ENCODE measurements around the gene PHKB.

PHKB gene

DNA sequence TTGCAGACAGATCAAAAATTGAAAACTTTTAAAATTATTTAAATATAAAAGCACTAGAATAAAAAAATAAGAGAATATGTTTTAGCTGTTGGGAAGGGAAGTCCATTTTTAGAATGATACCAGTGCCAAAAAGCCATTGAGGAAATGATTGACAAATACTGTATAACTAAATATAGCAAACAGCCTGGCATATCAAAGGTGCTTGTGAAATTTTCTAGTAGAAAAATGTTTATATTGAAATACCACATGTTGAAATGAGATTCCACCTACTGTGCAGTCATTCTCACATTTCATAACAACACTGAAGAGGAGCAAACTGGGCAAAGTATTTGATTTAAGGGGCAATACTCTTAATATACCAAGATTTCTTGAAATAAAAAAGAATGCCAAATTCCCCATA is 183.5 kb downstream of the PHKB start:
- TF ChIP-seq, protein P1, sequence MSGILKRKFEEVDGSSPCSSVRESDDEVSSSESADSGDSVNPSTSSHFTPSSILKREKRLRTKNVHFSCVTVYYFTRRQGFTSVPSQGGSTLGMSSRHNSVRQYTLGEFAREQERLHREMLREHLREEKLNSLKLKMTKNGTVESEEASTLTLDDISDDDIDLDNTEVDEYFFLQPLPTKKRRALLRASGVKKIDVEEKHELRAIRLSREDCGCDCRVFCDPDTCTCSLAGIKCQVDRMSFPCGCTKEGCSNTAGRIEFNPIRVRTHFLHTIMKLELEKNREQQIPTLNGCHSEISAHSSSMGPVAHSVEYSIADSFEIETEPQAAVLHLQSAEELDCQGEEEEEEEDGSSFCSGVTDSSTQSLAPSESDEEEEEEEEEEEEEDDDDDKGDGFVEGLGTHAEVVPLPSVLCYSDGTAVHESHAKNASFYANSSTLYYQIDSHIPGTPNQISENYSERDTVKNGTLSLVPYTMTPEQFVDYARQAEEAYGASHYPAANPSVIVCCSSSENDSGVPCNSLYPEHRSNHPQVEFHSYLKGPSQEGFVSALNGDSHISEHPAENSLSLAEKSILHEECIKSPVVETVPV (CRISPR knock-in tag; IDR thresholded peaks at IDR 0.05) = no peak
- TF ChIP-seq TCF4 (CRISPR knock-in tag; IDR thresholded peaks at IDR 0.05; ENCODE audit: borderline replicate concordance) (no peak), BACH2 (CRISPR knock-in tag; IDR thresholded peaks at IDR 0.05; ENCODE audit: borderline replicate concordance) (no peak), ZNF70 (CRISPR knock-in tag; IDR thresholded peaks at IDR 0.05) (no peak), CSDC2 (CRISPR knock-in tag; IDR thresholded peaks at IDR 0.05) (no peak), SNAI2 (CRISPR knock-in tag; IDR thresholded peaks at IDR 0.05) (no peak), ZNF8 (CRISPR knock-in tag; IDR thresholded peaks at IDR 0.05) (no peak)
- TF ChIP-seq, protein P2, sequence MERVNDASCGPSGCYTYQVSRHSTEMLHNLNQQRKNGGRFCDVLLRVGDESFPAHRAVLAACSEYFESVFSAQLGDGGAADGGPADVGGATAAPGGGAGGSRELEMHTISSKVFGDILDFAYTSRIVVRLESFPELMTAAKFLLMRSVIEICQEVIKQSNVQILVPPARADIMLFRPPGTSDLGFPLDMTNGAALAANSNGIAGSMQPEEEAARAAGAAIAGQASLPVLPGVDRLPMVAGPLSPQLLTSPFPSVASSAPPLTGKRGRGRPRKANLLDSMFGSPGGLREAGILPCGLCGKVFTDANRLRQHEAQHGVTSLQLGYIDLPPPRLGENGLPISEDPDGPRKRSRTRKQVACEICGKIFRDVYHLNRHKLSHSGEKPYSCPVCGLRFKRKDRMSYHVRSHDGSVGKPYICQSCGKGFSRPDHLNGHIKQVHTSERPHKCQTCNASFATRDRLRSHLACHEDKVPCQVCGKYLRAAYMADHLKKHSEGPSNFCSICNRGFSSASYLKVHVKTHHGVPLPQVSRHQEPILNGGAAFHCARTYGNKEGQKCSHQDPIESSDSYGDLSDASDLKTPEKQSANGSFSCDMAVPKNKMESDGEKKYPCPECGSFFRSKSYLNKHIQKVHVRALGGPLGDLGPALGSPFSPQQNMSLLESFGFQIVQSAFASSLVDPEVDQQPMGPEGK (CRISPR knock-in tag; IDR thresholded peaks at IDR 0.05; ENCODE audit: borderline replicate concordance) = no peak
- no peak for ATAC-seq

DNA sequence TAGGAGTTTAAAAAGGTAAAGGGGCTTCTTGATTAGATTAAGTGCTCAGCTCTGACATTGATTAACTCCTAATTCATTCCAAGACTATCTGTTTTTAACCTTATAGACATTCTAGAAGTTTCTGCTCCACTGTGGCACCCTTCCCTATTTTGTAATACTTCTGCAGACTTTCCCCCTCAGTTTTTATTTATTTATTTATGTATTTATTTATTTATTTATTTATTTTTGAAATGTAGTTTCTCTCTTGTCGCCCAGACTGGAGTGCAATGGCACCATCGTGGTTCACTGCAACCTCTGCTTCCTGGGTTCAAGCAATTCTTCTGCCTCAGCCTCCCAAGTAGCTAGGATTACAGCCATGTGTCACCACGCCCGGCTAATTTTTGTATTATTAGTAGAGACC is 185.8 kb downstream of the PHKB start:
- no peak for ATAC-seq
- TF ChIP-seq TOX (CRISPR knock-in tag; IDR thresholded peaks at IDR 0.05; ENCODE audit: borderline replicate concordance) (no peak), CSDC2 (CRISPR knock-in tag; IDR thresholded peaks at IDR 0.05) (no peak), ZNF8 (CRISPR knock-in tag; IDR thresholded peaks at IDR 0.05) (no peak), SNAI2 (CRISPR knock-in tag; IDR thresholded peaks at IDR 0.05) (no peak), TCF4 (CRISPR knock-in tag; IDR thresholded peaks at IDR 0.05; ENCODE audit: borderline replicate concordance) (no peak), ARNTL (CRISPR knock-in tag; IDR thresholded peaks at IDR 0.05; ENCODE audit: borderline replicate concordance, low read depth) (no peak), ZFP3 (CRISPR knock-in tag; IDR thresholded peaks at IDR 0.05) (no peak)
- TF ChIP-seq, protein P3, sequence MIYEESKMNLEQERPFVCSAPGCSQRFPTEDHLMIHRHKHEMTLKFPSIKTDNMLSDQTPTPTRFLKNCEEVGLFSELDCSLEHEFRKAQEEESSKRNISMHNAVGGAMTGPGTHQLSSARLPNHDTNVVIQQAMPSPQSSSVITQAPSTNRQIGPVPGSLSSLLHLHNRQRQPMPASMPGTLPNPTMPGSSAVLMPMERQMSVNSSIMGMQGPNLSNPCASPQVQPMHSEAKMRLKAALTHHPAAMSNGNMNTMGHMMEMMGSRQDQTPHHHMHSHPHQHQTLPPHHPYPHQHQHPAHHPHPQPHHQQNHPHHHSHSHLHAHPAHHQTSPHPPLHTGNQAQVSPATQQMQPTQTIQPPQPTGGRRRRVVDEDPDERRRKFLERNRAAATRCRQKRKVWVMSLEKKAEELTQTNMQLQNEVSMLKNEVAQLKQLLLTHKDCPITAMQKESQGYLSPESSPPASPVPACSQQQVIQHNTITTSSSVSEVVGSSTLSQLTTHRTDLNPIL (CRISPR knock-in tag; IDR thresholded peaks at IDR 0.05; ENCODE audit: low read depth) = no peak

DNA sequence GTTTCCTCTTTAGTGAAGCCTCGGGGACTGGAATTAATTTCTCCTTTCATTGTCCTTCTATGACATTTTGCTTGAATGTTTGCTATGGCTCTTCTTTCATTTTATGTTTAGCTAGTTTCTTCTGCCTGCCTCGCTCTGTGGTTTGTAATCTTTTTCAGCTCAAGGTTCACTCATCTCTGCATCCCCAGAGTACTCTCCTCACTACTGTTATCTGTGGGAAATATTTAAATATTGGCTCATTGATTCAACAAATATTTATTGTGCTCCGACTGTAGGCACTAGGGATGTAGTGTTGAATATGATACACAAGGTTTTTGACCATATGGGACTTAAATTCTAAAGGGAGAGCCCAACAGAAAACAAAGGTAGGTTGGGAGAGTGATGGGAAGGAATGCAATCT is 195.9 kb downstream of the PHKB start:
- TF ChIP-seq, protein P2 (CRISPR knock-in tag; IDR thresholded peaks at IDR 0.05; ENCODE audit: borderline replicate concordance) = no peak
- TF ChIP-seq ZFP3 (CRISPR knock-in tag; IDR thresholded peaks at IDR 0.05) = no peak
- TF ChIP-seq RARB (CRISPR knock-in tag; IDR thresholded peaks at IDR 0.05) = no peak
- no peak for TF ChIP-seq SNAI2 (CRISPR knock-in tag; IDR thresholded peaks at IDR 0.05)
- no peak for TF ChIP-seq OSR1 (CRISPR knock-in tag; IDR thresholded peaks at IDR 0.05)
- TF ChIP-seq, protein P1 (CRISPR knock-in tag; IDR thresholded peaks at IDR 0.05) = no peak
- TF ChIP-seq, protein P3 (CRISPR knock-in tag; IDR thresholded peaks at IDR 0.05; ENCODE audit: low read depth) = no peak

DNA sequence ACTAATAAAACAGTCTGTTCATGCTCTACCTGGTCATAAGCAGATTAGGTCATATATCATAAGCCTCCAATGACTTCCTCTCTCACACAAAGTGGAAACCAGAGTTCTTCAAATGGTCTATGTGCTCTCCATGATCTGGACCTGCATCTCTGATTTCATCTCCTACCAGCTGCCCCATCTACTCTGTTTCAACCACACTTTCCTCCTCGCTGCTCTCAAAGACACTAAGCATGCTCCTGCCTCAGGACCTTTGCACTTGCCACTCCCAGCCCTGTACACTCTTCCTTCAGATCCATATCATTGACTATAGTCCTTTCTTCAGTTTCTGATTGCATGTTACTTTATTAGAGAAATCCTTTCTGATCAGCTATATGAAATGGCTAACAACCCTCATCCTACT is 196.8 kb downstream of the PHKB start:
- ATAC-seq = no peak

More for the DNA sequence above, 195.9 kb downstream of the PHKB start:
- ATAC-seq = no peak

More for the DNA sequence above, 196.8 kb downstream of the PHKB start:
- TF ChIP-seq RARB (CRISPR knock-in tag; IDR thresholded peaks at IDR 0.05) = no peak
- no peak for TF ChIP-seq ESRRG (CRISPR knock-in tag; IDR thresholded peaks at IDR 0.05)
- TF ChIP-seq GLIS3 (CRISPR knock-in tag; IDR thresholded peaks at IDR 0.05) = no peak
- TF ChIP-seq, protein P4, sequence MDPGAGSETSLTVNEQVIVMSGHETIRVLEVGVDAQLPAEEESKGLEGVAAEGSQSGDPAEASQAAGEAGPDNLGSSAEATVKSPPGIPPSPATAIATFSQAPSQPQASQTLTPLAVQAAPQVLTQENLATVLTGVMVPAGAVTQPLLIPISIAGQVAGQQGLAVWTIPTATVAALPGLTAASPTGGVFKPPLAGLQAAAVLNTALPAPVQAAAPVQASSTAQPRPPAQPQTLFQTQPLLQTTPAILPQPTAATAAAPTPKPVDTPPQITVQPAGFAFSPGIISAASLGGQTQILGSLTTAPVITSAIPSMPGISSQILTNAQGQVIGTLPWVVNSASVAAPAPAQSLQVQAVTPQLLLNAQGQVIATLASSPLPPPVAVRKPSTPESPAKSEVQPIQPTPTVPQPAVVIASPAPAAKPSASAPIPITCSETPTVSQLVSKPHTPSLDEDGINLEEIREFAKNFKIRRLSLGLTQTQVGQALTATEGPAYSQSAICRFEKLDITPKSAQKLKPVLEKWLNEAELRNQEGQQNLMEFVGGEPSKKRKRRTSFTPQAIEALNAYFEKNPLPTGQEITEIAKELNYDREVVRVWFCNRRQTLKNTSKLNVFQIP (CRISPR knock-in tag; IDR thresholded peaks at IDR 0.05; ENCODE audit: borderline replicate concordance, low read depth) = no peak
- TF ChIP-seq BACH2 (CRISPR knock-in tag; IDR thresholded peaks at IDR 0.05; ENCODE audit: borderline replicate concordance) = no peak
- TF ChIP-seq PPARA (CRISPR knock-in tag; IDR thresholded peaks at IDR 0.05; ENCODE audit: borderline replicate concordance) = no peak
- TF ChIP-seq ZC3H10 (CRISPR knock-in tag; IDR thresholded peaks at IDR 0.05) = no peak
- no peak for TF ChIP-seq ZNF70 (CRISPR knock-in tag; IDR thresholded peaks at IDR 0.05)
- TF ChIP-seq ISL1 (CRISPR knock-in tag; IDR thresholded peaks at IDR 0.05) = no peak
- TF ChIP-seq CSDC2 (CRISPR knock-in tag; IDR thresholded peaks at IDR 0.05) = no peak
- TF ChIP-seq, protein P3 (CRISPR knock-in tag; IDR thresholded peaks at IDR 0.05; ENCODE audit: low read depth) = no peak
- no peak for TF ChIP-seq ZFP30 (CRISPR knock-in tag; IDR thresholded peaks at IDR 0.05)
- no peak for TF ChIP-seq ZFP3 (CRISPR knock-in tag; IDR thresholded peaks at IDR 0.05)
- TF ChIP-seq ZNF8 (CRISPR knock-in tag; IDR thresholded peaks at IDR 0.05) = no peak
- TF ChIP-seq ARNTL (CRISPR knock-in tag; IDR thresholded peaks at IDR 0.05; ENCODE audit: borderline replicate concordance, low read depth) = no peak
- TF ChIP-seq ZNF565 (CRISPR knock-in tag; conservative IDR thresholded peaks at IDR 0.05; ENCODE audit: low read depth) = no peak
- TF ChIP-seq TOX (CRISPR knock-in tag; IDR thresholded peaks at IDR 0.05; ENCODE audit: borderline replicate concordance) = no peak
- no peak for TF ChIP-seq OSR1 (CRISPR knock-in tag; IDR thresholded peaks at IDR 0.05)

Data from SK-N-SH treated with all-trans-retinoic acid at 6 μM for 48 hours (cell line).